ENCODE results near the gene CA10.

The CA10 gene

DNA sequence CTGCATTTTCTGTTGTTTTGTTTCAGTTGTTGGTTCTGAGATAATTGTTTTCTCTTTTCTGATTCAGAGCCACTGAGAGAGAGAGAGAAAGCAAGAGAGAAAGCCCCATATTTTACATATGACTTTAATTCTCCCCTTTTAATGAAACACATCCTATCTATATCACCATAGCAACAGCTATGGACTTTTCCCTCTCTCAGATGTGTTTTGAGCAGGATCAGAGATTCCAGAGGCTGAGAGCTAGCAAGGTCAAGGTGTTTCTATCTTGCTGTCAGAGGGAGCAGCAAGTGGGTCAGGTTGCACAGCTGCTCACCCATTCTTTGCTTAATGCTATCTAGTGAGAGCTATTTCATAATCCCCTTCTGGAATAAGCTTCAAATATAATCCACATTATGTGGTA, 415.9 kb downstream of the CA10 start:
- DNase-seq (ENCODE audit: low spot score): no peak

DNA sequence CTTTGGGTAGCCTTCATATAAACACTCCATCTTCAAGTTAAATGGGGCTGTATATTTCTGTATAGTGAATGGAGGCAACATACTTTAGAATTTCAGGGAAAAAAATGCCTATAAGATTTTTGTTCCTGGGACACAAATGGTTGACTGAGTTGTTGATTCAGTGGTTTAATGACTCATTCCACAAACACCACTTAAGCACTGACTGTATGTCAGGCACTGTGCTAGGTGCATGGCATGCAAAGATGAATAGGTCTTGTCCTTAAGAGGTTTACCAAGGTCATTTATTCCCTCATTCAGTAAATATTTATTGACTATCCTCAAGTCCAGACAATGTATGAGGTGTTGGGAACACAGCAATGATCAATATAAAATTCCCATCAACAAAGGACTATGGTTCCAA, 417.1 kb downstream of the CA10 start:
- no peak for DNase-seq (ENCODE audit: low spot score)
- TF ChIP-seq, protein P1, sequence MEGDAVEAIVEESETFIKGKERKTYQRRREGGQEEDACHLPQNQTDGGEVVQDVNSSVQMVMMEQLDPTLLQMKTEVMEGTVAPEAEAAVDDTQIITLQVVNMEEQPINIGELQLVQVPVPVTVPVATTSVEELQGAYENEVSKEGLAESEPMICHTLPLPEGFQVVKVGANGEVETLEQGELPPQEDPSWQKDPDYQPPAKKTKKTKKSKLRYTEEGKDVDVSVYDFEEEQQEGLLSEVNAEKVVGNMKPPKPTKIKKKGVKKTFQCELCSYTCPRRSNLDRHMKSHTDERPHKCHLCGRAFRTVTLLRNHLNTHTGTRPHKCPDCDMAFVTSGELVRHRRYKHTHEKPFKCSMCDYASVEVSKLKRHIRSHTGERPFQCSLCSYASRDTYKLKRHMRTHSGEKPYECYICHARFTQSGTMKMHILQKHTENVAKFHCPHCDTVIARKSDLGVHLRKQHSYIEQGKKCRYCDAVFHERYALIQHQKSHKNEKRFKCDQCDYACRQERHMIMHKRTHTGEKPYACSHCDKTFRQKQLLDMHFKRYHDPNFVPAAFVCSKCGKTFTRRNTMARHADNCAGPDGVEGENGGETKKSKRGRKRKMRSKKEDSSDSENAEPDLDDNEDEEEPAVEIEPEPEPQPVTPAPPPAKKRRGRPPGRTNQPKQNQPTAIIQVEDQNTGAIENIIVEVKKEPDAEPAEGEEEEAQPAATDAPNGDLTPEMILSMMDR (IDR thresholded peaks at IDR 0.05; ENCODE audit: extremely low read depth, missing control alignments): no peak

More for the DNA sequence above, 415.9 kb downstream of the CA10 start:
- TF ChIP-seq, protein P1 (IDR thresholded peaks at IDR 0.05; ENCODE audit: extremely low read depth, missing control alignments): no peak

DNA sequence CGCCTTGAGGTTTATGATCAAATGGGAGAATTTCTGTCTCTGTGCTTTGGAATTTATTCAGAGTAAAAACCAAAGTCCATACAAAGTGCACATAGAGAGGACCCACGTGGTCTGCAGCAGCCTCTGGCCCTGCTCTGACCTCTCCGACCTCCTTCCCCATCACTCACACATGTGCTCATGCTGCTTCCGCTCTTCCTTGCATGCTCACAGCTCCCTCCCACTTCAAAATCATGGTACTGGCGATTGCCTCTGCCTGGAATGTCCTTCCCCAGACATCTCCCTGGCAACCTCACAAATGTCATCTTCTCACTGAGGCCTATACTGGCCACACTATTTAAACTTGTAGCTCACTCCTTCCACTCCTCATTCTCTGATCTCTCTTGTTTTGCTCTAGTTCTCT, 418.0 kb downstream of the CA10 start:
- no peak for DNase-seq (ENCODE audit: low spot score)
- TF ChIP-seq, protein P1 (IDR thresholded peaks at IDR 0.05; ENCODE audit: extremely low read depth, missing control alignments): no peak

DNA sequence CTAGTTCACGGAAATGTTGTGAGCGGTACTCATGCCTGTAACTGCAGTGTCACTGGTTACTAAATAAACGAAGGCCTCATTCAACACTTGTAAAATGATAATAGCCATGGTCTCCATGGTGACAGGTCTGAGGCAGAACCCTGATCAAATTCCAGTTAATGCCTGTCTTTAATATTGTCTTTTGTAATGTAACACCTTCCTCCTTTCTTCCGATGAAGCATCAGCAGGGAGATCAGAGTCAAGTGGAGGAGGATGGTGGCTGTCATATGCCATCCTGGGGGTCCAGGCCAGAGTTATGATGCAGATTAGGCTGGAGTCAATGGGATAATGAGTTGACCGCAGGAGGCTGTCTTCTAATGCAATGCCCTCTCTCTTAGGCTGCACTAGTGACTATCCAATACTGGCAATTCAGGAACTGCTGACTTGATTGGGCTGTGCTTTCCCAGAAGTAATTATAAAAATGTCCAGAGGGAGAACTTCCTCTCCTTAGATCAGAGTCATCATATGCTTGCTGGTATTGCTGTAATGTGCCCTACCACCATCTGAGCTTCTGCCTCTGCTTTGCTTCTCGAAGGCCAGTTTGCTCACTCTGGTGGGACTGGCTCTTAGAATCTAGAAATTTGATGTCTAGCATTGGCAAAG, 419.1 kb downstream of the CA10 start:
- TF ChIP-seq, protein P1 (IDR thresholded peaks at IDR 0.05; ENCODE audit: extremely low read depth, missing control alignments): no peak
- no peak for DNase-seq (ENCODE audit: low spot score)

DNA sequence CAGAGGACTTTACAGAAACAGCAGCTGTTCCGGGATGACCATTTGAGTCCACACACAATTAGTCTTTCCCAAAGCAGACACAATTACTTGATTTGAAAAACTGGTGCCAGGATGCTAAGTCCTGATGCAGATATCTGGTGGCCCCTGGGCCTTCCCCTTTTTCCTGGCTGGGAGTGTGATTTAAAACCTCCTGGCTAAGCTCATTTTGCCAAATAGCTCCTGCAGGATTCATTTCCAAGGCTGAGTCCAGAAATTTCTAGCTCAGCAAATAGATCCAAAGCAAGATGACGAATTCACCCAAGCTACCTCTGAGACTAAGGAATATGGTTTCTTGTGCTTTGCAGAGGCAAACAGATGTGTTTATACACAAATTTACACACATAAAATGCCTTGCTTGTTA, 422.2 kb downstream of the CA10 start:
- DNase-seq (ENCODE audit: low spot score): no peak
- TF ChIP-seq, protein P1 (IDR thresholded peaks at IDR 0.05; ENCODE audit: extremely low read depth, missing control alignments): no peak

DNA sequence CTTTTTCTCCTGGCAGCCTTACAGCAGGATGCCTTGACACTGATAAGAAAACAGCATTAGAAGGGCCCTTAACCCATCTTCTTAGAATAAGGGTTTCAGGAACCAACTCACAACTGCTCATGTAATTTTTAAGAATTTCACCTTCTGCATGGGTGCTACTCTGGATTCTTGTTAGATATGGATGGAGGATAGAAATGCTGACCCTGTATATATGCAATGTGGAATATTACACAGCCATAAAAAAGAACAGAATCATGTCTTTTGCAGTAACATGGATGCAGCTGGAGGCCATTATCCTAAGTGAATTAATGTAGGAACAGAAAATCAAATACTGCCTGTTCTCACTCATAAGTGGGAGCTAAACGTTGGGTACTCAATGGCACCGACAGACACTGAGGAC, 423.5 kb downstream of the CA10 start:
- TF ChIP-seq, protein P1 (IDR thresholded peaks at IDR 0.05; ENCODE audit: extremely low read depth, missing control alignments): no peak
- no peak for DNase-seq (ENCODE audit: low spot score)

DNA sequence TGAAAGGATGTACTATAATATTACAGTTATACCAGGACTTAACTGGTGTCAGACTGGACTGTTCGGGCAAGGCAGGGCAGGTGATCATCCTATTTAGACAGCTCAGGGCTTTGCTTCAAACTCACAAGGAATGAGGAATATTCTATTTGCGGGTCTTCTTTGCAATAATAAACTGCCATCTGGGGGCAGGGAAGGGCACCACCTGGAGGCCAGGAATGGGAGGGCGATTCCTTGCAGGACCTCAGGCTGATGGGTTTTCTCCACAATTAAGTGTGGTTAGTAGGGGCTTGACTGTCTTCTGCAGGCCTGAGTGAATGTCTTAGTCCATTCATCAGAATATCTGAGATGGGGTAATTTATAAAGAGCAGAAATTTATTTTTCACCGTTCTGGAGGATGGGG, 424.1 kb downstream of the CA10 start:
- TF ChIP-seq, protein P1 (IDR thresholded peaks at IDR 0.05; ENCODE audit: extremely low read depth, missing control alignments): peak; percentile 21
- DNase-seq (ENCODE audit: low spot score): peak; percentile 5
